Iris pigment epithelial cell (primary cell): Measurements from ENCODE around the gene PAX2.

Experiments
- DNase-seq: peaks from one replicate; pipeline ENCODE4 v3.0.0-alpha.2; 2011; ENCODE audit warnings: low read depth

Gene PAX2

GRCh38 chr10:100755821-100756220 is 10.4 kb downstream of the PAX2 start:
- no peak for DNase-seq

GRCh38 chr10:100759331-100759730 is 13.9 kb downstream of the PAX2 start:
- DNase-seq = no peak

DNA sequence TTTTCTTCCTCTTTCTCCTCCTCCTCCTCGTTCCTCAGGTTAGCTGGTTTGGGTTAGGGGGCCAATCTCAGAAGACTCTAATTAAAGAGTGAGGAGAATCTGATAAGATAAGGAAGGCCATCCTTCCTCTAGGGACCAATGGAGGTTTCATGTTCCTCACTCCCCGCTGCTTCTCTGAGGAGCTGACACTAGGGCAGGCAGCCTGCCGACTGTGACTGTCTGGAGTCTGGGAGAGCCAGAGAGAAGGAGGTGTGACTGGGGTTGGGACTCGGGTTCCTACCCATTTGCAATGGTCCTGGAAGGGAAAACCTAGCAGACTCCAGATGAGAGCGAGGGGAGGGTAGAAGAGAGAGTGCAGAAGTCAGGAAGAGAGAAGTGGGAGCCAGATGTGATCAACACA is 15.3 kb downstream of the PAX2 start:
- no peak for DNase-seq

DNA sequence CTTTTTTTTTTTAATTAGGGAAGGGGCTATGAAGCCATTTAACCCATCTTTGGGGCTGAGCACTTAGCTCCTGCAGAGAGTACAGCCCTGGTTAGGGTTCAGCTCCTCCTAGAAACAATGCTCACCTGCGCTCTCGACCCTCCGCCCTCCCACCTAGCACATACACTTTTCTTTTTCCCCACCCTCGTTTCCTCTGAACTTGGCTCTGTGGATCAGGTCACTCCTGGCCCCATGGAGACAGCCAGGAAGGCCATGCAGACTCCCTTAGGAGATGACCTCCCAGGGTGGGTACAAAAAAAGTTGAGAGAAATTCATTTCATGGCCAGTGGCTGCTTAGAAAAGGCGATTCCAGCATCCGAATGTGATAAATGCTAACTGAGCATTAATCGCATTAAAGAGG is 15.8 kb downstream of the PAX2 start:
- no peak for DNase-seq

- no peak for DNase-seq
These were observed 17.8 kb downstream of the PAX2 start for GRCh38 chr10:100763043-100763747.

DNA sequence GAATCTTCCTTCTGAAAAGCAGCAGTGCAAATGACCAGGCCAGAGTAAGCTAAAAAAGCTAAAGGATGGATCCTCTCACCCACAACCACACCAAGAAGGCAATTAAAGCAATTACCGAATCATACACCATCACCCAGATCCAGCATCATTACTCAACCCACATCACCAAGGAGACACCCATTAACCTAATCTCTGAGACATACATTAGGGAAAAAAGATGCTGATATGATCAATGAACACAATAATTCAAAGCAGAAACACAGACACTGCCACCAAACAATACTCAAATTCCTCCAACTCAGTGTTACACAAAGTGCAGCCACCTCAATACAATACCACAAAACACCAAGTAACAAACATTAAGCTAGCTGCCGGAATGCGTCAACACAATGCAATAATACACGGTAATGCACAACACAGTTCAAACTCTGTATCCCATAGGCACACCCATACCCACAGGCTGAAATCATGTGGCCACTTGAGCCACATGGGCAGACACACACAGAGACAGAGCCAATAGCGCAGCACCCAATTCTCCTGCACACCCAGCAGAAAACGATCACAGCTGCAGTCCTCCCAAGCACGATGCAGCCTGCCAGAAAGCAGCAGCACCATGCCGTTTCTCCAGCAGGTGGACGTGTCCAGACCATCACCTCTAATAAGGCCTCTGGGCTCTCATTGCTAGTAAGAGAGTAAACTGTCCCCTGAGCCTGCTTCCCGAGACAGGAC is 21.5 kb downstream of the PAX2 start:
- no peak for DNase-seq

DNA sequence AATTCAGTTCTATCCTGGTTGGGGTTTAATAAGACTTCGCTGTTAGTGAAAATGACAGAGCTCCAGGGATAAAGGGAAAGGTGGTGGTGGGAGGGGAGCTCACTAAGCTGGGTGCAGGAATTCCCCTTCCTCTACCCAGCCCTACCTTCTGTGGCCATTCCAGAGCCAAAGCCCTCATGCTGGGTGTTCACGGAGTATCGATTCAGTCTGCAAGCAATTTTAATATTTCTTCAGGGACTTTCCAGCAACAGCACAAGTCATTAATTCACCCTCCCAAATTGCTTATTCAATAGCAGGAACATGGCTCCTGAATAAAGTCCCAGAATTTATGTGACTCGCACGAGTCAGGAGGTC is 22.0 kb downstream of the PAX2 start:
- DNase-seq = no peak

DNA sequence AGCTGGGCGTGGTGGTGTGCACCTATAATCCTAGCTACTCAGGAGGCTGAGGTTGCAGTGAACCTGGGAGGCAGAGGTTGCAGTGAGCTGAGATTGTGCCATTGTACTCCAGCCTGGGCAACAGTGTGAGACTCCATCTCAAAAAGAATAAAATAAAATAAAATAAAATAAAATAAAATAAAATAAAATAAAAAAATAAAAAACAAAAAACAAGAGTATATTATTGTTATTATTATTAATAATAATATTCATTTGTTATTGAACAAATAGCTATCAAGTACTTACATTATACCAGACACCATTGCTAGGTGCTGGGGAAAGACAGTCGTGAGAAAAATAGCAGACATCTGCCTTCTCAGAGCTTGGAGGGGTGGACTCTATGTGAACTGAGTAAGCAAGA is 24.1 kb downstream of the PAX2 start:
- DNase-seq = no peak

- no peak for DNase-seq
These were observed 28.3 kb downstream of the PAX2 start for GRCh38 chr10:100773646-100774045.

DNA sequence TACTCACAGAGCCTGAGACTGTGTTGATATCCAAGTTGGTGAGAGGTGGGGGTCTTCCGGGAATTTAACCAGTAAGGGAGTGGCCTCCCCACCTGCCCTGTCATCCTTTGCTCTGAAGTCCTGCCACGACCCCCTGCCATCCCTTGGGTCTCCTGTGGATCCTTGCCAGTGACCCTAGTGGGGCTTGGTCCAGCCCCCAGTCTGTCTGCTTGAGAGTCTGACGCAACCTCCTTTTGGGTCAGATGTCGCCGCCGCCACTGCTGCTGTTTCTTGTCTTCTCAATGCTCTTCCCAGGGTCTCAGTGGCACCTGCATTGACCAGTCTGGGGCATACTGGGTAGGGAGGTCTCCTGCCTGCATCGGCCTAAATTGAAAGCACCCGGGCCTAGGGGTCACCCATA is 28.8 kb downstream of the PAX2 start:
- no peak for DNase-seq

DNA sequence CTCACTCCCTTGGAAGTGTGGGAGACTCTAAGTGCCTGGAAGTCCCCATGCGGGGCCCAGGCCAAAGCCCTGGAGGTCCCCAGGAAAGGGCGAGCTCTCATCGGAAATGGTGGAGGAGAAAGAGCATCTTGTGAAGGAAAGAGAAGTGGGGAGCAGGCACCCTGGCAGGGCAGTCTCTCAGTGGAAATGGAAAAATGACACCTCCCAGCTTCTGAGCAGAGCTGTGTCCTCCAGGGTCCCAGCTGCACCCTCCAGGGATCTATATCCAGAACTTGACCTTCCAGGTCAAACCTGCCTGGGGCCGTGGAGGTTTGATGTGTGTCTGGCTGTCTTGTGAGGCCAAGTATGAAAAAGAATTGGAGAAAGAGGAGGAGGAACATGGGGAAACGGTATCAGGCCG is 29.5 kb downstream of the PAX2 start:
- no peak for DNase-seq

DNA sequence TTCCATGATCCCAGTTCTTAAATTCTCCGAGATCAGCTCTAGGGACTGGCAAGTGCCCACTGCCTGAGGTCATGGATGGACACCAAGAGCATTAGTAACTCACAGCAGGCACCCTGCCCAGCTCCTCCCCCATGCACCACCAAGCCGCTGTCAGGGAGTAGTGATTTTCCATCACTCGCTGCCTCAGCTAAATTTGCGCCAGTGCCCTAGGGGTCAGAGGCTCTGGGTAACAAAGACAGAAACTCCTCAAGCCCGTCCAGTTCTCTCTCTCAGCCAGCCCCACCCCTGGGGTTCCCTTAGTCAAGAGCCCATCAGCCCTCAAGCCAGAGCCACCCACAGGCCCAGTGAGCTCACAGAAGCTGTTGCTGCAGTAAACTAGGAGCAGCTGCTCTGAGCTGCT is 30.0 kb downstream of the PAX2 start:
- DNase-seq = no peak

GRCh38 chr10:100775871-100776270 is 30.5 kb downstream of the PAX2 start:
- no peak for DNase-seq

DNA sequence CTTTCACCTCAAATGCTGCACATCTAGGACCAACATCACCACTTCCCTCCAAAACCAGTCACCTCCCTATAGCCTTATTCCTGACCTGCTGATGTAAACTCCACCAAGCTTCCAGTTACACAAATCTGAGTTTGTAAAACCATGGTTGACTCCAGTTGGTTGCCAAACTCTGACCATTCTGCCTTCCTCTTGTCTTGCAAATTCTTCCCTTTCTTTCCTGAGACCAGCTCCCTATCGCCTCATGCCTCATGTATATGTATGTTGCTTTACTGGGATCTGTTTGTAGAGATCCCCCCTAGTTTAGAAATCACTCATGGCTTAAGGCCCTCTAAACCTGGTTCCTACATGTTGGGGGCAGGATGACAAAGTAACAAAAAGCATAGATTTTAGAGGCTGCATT is 31.3 kb downstream of the PAX2 start:
- no peak for DNase-seq

DNA sequence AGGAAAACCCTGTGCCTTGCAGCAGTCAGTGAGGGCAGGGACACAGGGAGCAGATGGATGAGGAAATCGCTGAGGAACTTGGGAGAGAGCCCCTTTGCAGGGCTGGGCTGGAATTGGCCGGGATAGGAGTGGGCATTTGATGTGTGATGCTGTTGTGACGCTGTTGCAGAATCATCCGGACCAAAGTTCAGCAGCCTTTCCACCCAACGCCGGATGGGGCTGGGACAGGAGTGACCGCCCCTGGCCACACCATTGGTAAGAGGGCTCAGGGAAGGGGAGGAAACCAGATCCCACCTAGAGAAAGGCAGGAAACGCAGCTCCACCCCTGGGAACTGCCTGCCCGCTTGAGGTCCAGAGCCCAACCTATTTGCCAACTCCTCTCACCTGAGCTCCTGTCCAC is 33.9 kb downstream of the PAX2 start:
- DNase-seq = no peak

DNA sequence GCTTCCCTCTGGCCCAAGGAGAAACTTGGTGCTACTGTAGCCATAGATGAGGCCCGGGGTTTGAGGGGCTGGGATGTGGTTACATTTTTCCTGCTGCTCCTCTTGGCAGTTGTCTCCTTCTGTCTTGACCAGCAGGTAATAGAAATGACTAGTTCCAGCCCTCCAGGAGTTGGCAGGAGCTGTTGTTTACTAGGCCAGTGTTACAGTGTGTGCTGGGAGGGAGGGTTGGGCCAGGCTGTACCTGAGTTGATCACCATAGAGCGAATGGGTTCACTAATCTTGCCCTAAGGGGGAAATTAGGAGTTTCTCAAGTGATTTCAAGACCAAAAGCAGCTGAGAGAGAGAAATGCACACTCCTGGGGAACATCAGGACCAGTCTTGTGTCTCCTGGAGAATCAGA is 34.9 kb downstream of the PAX2 start:
- DNase-seq = no peak

- DNase-seq = no peak
These were observed 35.8 kb downstream of the PAX2 start for GRCh38 chr10:100781145-100781665.

DNA sequence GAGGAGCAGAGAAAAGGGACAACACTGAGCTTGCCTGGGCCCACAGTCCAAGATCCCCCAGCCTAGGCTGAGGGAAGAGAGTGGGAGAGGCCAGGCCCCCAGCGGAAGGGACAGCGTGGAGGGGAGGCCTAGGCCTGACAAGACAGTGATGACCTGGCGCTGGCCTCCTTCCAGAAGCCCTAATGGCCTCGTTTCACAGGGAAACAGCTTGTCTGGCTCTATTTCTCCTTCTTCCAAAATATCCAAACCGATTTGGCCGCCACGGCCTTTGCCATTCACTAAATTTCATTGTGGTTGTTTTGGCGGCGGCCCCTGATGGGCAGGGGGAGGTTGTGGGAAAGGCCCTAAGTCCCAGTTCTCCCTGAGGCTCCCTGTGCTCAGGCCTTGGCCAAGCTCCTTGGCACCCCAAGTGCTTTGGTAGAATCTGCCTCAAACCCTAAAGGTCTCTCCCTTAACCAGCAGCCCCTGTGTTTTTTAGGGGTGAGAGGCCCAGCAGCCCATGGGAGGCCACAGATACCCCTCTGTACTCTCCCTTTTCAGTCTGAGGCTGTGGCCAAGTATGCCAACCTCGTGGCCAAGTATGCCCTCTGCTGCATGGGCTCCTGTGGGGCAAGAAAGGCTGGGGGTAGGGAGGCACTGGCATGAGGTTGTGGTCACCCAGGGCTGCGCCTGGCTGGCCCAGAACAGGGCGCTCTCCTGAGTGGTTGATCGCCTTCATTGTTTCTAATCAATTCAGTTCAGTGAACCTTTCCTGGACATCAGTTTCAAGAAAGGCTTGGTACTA is 37.3 kb downstream of the PAX2 start:
- DNase-seq = no peak

DNA sequence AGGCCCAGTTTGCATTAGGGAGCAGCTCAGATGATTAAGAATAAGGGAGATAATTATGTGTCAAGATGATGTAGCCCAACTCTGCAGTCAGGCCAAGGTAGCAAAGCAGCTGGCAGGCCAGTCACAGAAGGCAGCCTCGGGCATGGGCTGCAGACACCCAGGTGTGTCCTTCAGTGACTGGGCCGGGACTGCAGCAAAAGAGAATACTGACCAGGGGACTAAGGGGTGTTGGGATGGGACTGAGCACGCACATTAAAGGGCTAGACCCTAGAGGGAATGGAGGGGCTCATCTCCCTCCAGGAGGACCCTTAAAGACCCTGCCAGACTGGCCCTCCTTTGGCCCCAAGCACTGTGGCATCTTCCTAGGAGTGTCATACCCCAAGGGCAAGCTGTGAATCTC is 38.7 kb downstream of the PAX2 start:
- no peak for DNase-seq

DNA sequence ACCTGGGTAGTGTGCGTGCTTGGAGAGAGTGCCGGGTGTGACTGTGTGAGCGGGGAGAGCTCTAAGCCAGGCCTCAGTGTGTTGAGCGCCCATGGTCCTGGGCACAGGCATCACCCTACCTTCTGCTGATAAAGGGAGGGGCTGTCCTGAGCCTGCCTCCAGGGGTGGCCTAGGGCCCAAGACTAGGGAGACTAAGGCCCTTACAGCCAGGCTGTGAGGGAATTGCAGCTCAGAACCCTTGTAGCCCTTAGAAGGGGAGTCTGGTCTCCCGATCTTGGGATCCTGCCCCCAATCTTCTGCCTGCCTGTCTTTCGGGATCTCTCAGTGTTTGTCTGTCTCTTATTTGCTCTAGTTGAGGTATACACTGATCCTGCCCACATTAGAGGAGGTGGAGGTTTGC is 41.2 kb downstream of the PAX2 start:
- no peak for DNase-seq

DNA sequence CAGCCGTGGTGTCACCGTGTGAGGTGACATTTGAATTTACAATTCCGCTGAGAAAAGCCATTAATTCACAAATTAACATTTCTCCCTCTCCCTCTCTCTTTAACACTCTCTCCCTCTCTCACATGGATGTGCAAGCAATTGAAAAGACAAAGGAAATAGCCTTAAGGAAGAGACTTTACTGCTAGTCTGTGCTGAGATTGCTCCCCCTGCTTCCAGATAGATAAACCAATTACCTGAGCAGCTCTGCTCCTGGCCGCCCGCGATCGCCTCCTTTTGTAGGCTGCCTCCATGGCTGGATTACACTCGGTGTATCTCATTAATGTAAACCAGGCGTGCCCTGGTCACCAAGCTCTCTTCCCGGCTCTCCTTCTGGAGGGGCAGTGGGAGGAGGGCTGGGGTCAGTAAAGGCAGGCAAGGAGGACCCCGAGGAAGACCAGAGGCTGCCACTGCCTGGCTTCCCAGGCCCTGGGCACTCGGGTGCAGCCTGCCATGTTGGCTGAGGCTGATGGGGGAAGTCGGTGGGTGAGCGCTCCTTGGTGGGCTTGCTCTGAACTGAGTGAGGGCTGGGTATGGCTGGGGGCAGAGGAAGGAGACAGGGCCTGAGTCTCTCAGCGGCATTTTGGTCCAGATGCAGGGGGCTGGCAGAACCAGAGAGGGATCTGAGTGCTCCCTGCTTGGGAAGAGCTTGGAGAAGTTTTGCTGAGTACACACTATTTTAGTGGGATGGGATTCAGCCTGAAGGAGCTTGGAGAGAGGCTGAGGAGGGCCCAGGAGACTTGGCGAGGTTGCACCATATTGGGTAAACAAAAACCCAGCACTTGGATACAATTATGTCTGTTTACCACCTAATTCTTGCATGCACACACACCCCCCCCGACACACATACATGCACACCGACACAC is 42.9 kb downstream of the PAX2 start:
- no peak for DNase-seq

DNA sequence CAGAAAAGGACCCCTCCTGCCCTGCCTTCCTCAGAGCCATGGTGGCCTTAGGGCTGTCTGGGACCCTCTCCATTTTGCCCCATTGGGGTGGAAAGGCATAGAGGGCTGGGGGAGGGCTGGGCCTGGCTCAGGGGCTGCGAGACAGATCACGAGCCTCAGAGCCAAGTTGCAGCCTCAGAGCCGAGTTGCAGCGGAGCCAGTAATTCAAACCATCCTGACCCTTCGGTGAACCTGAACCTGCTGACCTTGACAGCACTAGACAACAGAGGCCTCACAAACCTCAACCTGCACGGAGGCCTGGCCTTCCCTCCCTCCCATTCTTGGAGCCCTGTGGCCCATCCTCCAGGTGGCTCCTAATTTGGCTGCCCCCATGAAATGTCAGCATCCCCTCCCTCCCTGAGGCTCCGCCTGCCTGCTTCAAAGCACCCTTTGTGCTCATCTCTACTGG is 45.4 kb downstream of the PAX2 start:
- no peak for DNase-seq
